SH-SY5Y (cell line): ENCODE results near the gene MLN.

Experiments
- GATA2 ChIP-seq: IDR thresholded peaks from 2 replicates; pipeline ENCODE4 v1.6.1; 2011; ENCODE audit warnings: mild to moderate bottlenecking, low read depth, low read length
- GATA3 ChIP-seq: IDR thresholded peaks from 2 replicates; pipeline ENCODE4 v1.6.1; 2011; ENCODE audit warnings: low read depth, mild to moderate bottlenecking, low read length, moderate library complexity

DNA sequence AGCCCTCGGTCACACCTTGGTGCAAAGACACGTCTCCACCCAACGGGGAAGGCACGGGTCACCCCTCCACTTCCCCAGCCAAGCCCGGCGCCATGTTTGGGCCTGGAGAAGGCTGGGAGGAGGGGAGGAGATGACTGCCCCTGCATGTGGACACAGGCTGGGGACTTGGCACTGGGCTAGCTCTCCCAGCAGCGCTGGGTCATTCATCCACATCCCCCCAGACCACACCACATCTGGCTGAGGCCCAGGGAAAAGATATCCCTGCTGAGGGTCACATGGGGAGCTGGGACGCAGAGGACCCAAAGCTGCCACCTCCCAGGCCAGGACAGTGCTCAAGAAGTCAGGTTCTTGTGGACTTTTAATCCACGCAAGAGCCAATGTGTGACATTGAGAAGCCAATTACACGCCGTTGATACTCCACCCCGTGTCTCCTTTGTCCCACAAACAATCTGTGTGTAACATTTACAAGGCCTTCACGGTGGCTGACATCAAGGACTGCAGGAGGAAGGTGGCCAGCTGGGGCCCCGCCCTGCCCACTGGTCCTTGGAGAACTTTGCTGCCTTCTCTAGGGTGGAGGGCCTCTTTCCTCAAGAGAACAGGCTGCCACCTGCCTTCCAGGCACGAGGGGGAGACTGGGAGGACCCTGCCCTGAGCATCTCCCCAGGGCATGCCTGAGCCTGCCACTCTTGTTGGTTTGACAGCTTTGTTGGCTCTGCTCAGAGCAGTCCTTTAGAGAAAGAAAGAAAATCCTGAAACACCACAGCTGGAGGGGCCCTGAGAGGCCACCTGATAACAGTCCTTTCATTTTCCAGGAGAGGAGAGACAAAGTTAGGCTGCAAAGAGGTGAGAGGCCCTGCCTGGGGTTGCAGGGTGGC is 51.8 kb downstream of the MLN start:
- TF ChIP-seq GATA2, result no peak
- TF ChIP-seq GATA3, result no peak
